A204.1 (cell line): ENCODE data around the gene ACVRL1.

Experiments used
- FAIRE-seq: peaks from 2 replicates; lab custom pipeline; 2012; peaks lifted over from hg19 to GRCh38; lab: Jason Lieb, UNC

The ACVRL1 gene

DNA sequence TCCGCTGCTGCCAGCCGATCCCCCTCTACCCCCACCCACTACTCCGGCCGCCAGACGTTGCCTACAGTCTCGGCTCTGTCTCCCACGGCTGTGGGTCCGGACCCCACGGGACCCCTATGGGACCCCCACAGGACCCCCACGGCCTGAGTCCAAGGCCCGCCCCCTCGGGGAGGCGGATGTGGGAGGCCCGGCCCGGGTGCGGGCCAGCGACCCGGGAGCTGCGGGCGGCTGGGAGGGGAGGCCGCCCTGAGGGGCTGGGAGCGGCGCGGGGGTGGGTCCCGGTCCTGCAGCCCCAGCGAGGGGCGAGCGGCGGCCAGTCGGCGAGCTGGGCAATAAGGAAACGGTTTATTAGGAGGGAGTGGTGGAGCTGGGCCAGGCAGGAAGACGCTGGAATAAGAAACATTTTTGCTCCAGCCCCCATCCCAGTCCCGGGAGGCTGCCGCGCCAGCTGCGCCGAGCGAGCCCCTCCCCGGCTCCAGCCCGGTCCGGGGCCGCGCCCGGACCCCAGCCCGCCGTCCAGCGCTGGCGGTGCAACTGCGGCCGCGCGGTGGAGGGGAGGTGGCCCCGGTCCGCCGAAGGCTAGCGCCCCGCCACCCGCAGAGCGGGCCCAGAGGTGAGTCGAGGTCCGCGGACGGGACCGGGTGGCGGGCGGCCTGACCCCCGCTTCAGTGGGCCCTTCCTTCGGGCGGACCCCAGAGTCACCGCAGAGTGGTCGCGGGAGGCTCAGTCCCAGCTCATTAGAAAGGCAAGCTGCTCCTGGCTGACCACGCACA is at the start of gene ACVRL1:
ACVRL1 (plus strand) TSS at position 422 of the 773 bp plus-strand sequence. CDS start 4,971 bp downstream, outside the sequence.
- FAIRE-seq: no peak

- no peak for FAIRE-seq
Measured at GRCh38 chr12:51860986-51861385, 46.3 kb upstream of the ACVRL1 start.

GRCh38 chr12:51862947-51863346 is 44.4 kb upstream of the ACVRL1 start:
- FAIRE-seq: no peak

DNA sequence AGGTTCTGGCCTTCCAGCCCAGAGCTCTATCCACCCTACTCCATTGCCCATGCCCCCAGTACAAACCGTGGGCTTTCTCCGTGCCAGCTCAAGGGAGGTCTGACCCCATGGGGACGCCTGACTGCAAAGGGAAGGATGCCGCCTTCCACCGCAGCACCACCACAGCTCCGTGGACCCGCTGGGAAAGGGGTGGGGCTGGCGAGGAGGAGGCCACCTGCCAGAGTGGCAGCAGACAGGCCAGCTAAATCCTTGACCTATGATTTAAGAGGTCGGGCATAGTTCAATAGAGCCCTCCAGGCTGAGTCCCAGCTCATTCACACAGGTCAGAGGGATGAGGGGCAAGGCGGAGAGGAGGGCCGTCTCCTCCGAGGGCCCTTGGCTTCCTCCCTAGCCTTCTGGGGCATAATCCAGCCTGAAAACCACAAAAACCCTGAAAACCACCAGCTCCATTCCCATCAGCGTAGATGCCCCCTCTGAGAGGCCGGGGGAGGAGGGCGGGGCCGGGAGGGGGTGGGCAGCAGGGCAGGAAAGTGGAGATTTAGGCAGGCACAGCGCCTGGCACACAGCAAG is 43.9 kb upstream of the ACVRL1 start:
- no peak for FAIRE-seq

- no peak for FAIRE-seq
Measured at GRCh38 chr12:51863933-51864832, 43.1 kb upstream of the ACVRL1 start.

DNA sequence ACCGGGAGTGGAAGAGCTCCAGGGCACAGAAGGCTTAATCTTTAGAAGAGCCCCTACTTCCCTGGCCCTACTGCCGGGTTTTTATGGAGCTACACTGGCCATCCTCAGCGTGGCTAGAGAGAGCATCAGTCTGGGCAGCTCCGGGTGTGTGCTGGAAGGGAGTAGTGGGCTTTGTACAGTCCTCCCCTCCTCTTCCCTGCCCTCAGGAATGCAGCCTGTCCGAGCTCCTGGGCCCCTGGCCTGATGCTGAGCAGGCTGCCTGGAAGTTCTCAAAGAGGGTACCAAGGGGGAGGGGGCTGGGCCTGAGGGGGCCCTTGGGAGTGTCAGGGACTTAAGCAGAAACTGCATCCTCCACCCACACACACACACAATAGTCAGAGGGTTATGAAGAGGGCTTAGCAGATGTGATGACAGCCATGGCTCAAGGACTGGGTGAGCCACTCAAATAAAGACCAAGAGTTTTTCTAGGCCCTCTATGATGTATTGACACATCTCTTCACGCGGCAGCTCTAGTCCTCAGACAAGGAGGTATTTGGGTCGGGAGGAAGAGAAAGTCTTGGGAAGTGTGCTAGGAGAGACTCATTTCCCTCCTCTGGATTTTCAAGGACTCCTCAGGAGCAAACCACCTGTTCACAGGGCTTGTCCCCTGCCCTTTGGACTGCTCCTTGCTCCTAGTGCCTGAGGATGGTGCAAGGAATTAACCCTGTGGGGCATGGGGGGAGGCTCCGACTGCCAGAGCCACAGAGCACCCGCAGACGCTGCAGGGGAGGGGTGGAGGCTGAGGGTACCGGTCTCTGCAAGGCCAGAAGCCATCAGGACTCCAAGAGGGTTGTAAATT is 42.3 kb upstream of the ACVRL1 start:
- no peak for FAIRE-seq

DNA sequence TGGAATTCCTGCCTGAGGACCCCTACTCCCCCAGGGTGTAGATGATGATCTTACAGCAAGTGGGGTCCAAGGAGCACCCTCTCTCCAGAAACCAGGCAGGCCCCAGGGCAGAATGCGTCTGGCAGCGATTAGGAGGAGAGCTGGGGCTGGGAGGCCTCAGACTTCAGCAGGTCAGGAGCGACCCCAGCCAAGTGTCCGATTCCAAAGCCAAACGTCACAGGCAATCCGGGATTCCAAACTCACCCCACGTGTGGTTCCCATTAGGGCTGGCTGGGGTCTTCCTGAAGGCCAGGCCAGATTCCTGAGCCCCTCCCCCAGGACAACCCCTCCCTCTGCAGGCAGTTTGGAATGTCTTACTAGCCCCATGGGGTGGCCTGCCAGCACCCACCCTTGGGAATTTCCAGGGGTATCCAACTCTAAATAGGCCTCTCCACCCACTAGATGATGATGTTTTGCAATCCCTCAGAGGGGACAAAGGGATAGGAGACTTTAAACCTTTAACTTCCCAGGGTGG is 41.5 kb upstream of the ACVRL1 start:
- FAIRE-seq: no peak

GRCh38 chr12:51866324-51866723 is 41.0 kb upstream of the ACVRL1 start:
- no peak for FAIRE-seq

DNA sequence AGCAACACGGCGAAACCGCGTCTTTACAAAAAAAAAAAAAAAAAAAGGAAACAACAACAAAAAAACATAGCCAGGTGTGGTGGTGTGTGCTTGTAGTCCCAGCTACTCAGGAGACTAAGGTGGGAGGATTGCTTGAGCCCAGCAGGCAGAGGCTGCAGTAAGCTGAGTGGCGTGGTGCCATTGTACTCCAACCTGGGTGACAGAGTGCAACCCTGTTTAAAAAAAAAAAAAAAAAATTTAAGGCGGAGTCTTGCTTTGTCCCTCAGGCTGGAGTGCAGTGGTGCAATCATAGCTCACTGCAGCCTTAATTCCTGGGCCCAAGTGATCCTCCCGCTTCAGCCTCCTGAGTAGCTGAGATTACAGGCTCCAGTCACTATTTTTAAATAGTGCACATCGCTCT is 40.5 kb upstream of the ACVRL1 start:
- no peak for FAIRE-seq

DNA sequence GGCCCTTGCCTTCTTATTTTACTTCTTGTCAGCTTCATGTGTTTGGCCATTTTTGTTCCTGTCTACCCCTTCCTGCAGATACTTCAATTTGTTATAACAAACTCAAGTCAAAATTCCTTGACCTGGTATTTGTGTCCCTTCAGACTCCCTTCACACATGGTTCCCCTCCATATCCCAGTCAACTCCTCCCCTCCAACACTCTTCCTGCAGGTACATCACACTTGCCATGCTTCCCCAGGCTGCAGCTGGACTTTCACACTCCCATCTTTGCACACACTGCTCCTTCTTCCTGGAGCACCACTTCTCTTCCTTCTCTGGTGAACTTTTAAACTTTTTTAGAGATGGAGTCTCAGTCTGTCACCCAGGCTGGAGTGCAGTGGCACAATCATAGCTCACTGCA is 39.9 kb upstream of the ACVRL1 start:
- FAIRE-seq: no peak

DNA sequence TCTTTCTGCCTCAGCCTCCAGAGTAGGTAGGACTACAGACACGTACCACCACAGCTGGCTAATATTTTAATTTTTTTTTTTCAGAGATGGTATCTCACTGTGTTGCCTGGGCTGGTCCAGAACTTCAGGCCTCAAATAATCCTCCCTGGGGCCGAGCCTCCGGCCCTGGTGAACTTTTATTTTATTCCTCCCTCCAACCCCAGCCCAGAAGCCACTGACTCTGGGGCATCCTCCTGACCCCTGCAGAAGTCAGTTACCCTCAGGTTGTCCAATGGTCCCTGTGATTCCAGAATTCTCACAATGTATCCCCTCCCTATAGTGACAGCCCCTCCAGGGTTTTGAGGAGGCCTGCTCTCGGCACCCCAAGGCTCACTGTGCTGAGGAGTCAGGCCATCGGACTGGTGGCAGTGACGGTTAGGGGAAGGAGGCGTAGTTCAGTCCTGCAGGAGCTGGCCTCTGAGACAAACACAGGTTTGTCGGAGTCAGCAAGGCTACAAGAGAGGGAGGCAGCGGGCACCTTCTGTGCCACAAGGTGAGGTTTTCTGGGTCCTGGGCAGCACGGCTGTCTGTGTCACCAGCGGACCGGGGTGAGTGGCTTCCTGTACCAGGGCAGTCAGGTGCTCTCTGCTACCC is 39.4 kb upstream of the ACVRL1 start:
- FAIRE-seq: no peak

DNA sequence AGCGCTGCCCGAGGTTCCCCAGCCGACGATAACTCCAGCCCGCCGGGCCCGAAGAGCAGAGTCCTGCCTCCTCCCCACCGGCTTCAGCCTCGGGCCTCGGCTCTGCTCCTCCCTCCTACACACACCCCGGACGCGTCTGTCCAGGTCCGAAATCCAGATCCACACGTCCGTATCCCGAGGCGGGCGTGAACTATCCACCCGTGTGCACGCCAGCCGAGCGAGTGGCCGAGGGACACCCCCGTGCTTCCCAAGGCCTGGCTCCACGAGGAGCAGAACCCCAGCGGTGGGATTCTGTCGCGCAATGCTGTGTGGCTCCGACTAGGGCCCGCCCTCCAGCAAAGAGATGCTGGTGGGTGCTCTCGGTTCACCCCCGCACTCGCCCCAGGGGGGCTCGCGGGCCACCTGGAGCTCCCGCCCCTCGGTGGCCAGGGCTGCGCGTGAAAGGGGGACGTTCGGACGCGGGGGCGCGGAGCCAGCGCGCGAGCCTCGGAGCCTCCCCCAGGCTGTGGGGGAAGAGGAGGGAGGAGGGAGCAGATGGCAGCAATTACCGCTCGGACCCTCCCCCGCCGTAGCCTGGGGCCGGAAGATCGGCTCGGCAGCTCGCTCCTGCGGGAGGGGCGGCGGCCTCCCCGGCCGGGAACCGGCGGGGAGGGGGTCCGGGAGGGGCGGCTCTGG is 38.3 kb upstream of the ACVRL1 start:
- FAIRE-seq: no peak

DNA sequence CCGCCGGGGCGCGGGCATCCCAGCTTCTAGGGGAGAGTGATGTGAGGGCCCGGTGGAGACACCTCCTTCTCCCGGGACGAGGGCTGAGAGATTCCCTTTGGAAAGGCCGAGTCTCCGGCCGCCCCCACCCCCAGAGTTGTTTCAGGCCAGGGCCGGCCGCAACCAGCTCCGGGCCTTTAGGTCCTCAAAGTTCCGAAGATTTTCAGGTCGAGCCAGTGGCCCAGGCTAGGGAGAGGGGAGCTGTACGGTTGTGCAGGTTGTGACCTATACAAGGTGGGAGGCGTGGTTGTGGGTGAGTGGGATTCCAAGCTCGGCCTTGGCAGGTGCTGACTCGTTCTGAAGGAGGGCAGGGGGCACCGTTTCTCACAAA is 37.8 kb upstream of the ACVRL1 start:
- no peak for FAIRE-seq

- FAIRE-seq: no peak
Measured at GRCh38 chr12:51869931-51870330, 37.4 kb upstream of the ACVRL1 start.

- no peak for FAIRE-seq
Measured at GRCh38 chr12:51870504-51870903, 36.8 kb upstream of the ACVRL1 start.

GRCh38 chr12:51871126-51871525 is 36.2 kb upstream of the ACVRL1 start:
- no peak for FAIRE-seq

- no peak for FAIRE-seq
Measured at GRCh38 chr12:51871918-51872688, 35.2 kb upstream of the ACVRL1 start.

DNA sequence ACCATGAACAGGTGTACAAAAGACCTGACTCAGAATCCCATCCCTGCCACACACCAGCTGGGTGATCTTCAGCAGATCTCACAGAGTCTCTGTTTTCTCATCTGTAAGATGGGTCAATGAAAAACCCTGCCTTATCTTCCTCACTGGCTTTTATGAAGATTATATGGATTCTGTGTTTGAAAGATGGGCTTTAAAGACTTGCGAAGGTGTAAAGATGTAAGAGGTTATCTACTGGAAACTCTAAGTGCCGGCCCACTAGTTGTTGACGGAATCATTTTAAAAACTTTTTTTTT is 34.7 kb upstream of the ACVRL1 start:
- FAIRE-seq: no peak

- no peak for FAIRE-seq
Measured at GRCh38 chr12:51873251-51873994, 33.9 kb upstream of the ACVRL1 start.

GRCh38 chr12:51874000-51874399 is 33.3 kb upstream of the ACVRL1 start:
- FAIRE-seq: no peak
